ENCODE measurements around the gene FTCDNL1.

The FTCDNL1 gene

GRCh38 chr2:199791326-199791725 lies 59.7 kb downstream of the FTCDNL1 start:
- no peak for DNase-seq (ENCODE audit: low read depth in 2 of 2)

GRCh38 chr2:199784512-199784911 lies 66.5 kb downstream of the FTCDNL1 start:
- no peak for DNase-seq (ENCODE audit: low read depth in 2 of 2)

GRCh38 chr2:199779589-199779988 lies 71.4 kb downstream of the FTCDNL1 start:
- DNase-seq (ENCODE audit: low read depth in 2 of 2): no peak

DNA sequence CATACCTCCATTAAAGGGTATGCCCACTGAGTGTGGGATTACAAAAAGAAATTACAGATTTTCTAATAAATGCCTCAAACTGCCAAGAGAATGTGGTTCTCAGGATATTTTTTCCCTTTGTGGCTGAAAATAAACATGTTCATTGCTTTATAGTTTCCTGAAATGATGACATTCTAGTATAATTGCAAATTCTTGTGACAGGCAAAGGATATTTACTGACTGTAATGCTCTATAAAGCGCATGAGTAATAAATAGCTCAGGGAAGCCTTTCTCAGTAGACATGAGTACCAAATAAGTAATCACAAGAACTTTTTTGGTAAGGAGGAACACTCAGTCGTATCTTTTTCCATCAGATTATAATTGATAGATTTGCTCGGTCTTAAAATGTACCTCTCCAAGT lies 72.3 kb downstream of the FTCDNL1 start:
- DNase-seq (ENCODE audit: low read depth in 2 of 2): no peak

GRCh38 chr2:199777916-199778315 lies 73.1 kb downstream of the FTCDNL1 start:
- DNase-seq (ENCODE audit: low read depth in 2 of 2): no peak

GRCh38 chr2:199777315-199777714 lies 73.7 kb downstream of the FTCDNL1 start:
- no peak for DNase-seq (ENCODE audit: low read depth in 2 of 2)

DNA sequence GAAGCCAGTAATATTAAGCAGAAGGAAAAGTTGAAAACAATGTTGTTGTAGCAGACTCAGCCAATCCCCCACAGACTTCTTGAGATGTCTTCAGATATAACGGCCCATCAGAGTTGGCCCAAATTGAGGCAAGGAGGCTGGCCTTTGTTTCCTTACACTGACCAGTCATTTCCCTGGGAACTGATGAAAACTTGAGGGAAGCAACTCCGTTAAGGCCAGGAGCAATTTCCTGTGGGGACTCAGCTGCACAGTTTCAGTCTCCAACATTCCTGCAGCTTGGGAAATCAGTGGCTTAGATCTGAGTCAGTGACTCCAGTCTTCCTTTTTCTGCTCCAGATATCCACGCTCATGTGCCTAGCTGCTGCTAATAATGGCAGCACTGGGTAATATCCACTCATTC lies 75.7 kb downstream of the FTCDNL1 start:
- DNase-seq (ENCODE audit: low read depth in 2 of 2): no peak

- DNase-seq (ENCODE audit: low read depth in 2 of 2): no peak
These were observed 78.7 kb downstream of the FTCDNL1 start for GRCh38 chr2:199772035-199772976.

DNA sequence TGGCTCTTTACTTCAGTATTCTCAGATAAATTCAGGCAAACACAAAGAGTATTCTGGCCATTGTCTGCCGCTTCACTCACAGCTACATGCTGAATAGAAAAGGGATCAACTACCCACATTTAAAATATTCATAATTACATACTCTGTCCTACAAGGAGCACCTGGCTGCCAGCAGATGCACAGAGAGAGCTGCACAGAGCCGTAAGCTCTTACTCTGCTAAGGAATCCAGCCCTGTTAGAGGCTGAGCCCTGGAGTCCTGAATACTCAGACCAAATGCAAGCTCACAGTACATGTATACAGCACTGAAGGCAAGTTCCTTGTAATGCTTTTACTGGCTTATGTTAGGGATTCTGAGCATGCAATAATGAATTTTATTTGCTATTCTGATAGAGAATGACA lies 80.3 kb downstream of the FTCDNL1 start:
- no peak for DNase-seq (ENCODE audit: low read depth in 2 of 2)

- DNase-seq (ENCODE audit: low read depth in 2 of 2): no peak
These were observed 85.3 kb downstream of the FTCDNL1 start for GRCh38 chr2:199765646-199766045.

DNA sequence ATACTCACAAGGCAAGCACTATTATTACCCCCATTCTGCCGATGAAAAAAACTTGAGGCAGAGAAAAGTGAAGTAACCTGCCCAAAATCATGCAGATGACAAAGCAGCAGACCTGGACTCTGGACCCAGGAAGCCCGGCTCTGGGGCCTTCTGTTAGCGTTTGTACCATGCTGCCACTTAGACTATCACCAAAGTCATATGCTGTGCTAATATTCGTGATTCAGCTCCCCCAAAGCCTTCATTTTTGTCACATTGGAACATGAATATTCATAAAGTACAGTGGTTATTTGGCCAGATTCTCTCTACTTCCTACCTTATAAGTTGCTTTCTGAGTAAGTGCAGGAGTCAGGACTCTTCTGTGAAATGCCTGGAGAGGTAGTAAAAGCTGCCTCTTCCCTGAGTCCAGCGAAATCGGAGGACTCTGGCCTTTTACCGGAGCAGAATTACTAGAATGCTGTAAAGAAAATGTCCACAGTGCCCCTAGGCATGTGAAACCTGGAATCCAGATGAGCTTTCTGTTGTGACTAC lies 86.7 kb downstream of the FTCDNL1 start:
- DNase-seq (ENCODE audit: low read depth in 2 of 2): no peak

GRCh38 chr2:199762963-199763362 lies 88.0 kb downstream of the FTCDNL1 start:
- no peak for DNase-seq (ENCODE audit: low read depth in 2 of 2)

DNA sequence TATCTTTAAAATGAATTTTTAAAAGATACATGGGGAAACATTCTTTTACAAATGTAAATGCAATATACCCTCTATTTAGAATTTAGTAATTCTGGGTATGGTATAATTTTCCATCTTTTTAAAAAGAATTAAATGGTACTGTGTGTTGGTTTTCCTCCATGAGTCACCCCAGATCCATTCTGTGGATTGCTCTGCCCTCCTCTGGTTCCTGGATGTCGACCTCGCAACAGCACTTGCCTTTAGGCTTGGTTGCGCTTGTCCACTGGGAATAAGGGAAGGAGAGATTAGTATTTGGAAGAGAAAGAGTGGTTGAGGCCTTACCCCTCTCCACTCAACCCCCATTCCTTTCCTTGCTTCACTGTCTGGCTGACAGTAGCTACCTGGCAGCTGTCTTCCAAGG lies 90.4 kb downstream of the FTCDNL1 start:
- no peak for DNase-seq (ENCODE audit: low read depth in 2 of 2)

DNA sequence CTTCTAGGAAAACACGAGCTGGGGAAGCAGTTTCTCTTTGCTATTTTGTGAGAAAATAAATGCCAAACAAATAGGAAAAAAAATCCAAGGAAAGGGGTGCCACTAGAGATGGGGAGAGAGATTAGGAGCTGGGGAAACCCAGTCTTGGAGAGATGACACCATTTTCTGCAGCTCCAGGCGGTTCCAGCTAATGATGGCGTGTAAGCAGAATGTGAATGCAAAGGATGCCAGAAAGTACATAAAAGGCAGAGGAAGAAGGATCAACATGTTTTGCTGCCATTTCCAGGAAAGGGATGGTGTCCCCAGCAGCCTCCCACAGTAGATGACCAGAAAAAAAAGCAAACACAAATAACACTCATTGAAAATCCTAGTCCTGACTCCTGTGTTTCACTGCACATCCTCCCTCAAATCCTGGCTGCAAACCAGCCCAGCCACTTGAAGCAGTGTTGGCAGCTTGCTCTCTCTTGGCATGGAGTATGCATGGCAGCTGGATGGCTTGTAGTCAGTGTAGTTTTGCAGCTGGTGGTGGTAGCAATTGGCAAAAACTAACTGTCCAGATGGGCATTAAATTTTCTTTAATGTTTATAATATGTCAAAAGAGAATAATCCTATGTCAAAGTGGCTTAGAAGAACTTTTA lies 93.6 kb downstream of the FTCDNL1 start:
- DNase-seq (ENCODE audit: low read depth in 2 of 2): no peak

DNA sequence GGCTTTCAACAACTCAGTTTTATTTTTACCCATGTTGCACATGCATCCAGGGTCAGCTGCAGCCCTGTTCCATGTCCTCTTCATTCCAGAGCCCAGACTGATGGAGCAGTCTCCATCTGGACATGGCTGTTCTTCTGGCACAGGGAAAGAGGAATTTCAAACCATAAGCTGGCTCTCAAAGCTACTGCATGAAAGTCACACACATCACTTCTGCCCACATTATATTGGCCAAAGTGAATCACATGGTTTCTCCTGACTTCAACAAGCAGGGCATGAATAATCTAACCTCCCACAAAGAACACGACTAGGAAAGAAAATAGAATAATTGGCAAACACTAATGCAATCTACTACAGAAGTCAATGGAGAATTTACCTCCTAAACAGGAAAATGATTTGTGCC lies 94.2 kb downstream of the FTCDNL1 start:
- no peak for DNase-seq (ENCODE audit: low read depth in 2 of 2)

DNA sequence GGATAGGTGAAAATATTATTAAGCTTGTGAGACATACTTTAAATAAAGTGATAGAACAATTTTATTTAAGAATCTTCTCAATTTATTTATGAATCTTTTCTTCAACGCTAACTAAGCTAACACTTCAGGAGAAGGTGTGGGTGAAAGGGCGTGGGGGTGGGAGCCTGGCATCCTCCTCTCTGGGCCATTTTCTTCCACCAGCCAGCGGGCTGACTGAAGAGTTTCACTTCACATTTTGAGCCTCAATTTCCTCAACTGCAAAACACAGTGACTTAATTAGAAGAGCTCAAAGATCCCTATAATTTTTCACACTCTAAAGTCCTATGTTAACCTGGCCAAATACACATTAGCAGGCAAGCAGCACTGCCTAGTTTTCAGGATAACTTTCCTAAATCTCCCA lies 94.8 kb downstream of the FTCDNL1 start:
- DNase-seq (ENCODE audit: low read depth in 2 of 2): no peak

GRCh38 chr2:199754766-199755165 lies 96.2 kb downstream of the FTCDNL1 start:
- no peak for DNase-seq (ENCODE audit: low read depth in 2 of 2)

DNA sequence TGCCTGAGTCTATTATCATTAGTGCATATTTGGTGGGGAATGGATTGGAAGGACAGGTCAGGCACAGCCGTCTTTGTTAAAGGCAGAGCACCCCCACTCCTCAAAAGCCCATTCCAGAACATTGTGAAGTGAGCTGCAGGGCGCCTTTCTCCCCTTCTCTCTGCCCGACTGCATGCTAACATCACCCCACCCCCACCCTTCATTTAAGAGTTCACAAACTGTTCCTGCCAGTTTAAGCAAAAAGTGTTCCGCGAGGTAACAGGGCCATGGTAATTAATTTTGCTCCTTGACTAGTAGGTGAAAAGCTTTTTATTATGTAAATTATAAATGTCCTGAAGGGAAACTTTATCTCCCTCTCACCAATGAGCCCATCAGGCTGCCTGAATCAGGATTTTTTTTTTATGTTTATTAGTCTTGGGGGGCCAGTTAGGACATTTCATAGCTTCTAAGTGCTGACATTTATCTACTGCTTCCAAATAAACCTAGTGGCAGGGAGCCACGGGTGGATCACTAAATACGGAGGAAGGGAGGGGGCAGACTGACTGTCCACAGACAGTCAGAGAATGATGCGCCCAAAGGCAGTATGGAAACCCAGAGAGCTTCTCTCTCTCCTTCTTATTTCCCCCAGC lies 99.4 kb downstream of the FTCDNL1 start:
- no peak for DNase-seq (ENCODE audit: low read depth in 2 of 2)

GRCh38 chr2:199749571-199749970 lies 101.4 kb downstream of the FTCDNL1 start:
- no peak for DNase-seq (ENCODE audit: low read depth in 2 of 2)

DNA sequence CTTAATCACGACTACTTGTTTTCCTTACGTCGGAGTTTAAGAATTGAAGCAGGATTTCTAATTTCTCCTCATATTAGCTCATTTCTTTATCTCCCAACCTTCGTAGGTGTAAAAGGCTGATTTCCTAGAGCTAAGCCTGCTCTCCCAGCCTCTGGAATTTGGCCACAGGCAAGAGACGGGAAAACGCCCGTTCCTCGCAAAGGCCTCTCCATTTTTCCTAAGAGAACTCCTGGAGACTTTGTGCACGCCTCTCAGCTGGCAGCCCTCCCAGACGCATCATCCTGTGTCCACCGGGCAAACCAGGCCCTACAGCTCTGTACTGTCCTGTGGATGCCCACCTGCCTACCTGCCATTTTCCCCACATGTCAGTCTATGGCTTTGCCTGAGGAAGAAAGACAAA lies 106.3 kb downstream of the FTCDNL1 start:
- DNase-seq (ENCODE audit: low read depth in 2 of 2): no peak

DNA sequence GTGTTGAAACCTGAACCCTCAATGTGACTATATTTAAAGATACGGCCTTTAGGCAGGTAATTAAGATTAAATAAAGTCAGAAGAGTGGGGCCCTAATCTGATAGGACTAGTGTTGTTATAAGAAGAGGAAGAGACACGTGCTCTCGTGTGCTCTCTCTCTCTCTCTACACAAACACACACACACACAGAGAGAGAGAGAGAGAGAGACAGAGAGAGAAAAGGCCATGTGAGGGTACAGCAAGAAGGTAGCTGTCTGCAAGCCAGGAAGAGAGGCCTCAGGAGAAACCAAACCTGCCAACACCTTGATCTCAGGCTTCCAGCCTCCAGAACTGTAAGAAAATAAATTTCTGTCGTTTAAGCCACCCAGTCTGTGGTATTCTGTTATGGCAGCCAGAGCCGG lies 106.7 kb downstream of the FTCDNL1 start:
- no peak for DNase-seq (ENCODE audit: low read depth in 2 of 2)

DNA sequence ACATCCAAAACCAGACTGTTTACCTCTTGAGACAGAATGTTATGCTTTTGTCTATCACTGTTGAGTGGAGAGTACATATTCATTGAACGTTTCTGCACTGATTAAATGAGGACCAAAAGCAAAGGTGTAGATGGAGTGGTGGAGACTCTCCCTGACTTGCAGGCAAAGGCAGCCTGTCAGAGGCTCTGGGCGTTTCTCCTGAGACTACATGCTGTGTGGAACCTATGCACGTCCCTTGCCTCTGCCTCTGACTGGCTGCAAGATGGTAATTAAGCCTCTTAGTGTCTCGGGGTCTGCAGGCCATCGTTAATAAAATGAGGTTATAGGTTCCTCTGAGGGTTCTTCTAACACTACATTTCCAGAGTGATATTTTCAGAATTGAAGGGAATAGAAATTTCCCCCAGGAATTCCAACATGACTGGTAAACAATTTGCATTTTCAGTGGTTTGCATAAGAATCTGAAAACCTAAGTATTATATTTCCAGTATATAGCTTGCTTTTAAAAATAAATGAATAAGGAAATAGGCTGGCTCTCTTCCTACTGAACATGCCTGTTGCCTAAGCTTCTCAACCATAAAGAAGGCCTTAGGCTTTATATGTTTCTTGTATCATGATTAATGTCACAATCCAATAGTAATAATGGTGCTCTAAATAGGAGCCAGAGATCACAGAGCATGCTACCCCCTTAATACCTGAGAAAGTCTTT lies 107.4 kb downstream of the FTCDNL1 start:
- DNase-seq (ENCODE audit: low read depth in 2 of 2): no peak
